H1 (cell line): Measurements from ENCODE around the gene MECP2. TPM values are rescaled to one million over a fixed set of nuclear protein-coding genes. Genes with fewer than 3 reads are reported as not detected.

ENCODE experiments used
- CTCF ChIA-PET: fragments of 300-600 bp; sonication (Branson Sonifier 250); formaldehyde crosslinking; loops from one replicate; lab custom pipeline; 2021; ENCODE audit not compliant: partially characterized antibody; lab: Charles Lee
- POLR2A ChIA-PET: fragments of 300-600 bp; sonication (Branson Sonifier 250); formaldehyde crosslinking; loops from one replicate; lab custom pipeline; 2021; ENCODE audit warnings: inconsistent platforms; ENCODE audit not compliant: partially characterized antibody; lab: Charles Lee
- DNase-seq, 2 experiments: peaks; one replicate each; pipeline versions ENCODE4 v3.0.0 to v3.0.0-alpha.2; 2010 to 2022; ENCODE audit warnings: low spot score in 2 of 2, low read depth in 1 of 2, mixed read lengths in 1 of 2
- FAIRE-seq: peaks from 2 replicates; lab custom pipeline; 2011; peaks lifted over from hg19 to GRCh38; lab: Jason Lieb, UNC
- H2AFZ ChIP-seq: 2 replicates; pipeline ENCODE4 v1.8.1; 2012; ENCODE audit warnings: low read length, inconsistent platforms
- H2AK5ac ChIP-seq: 2 replicates; pipeline ENCODE4 v1.6.1; 2013; ENCODE audit warnings: low read depth, low read length
- H2BK120ac ChIP-seq: replicated peaks from 2 replicates; pipeline ENCODE3; 2013; ENCODE audit warnings: low read depth, low read length, inconsistent platforms
- H2BK12ac ChIP-seq: 2 replicates; pipeline ENCODE4 v1.6.1; 2013; ENCODE audit warnings: low read depth, low read length
- H2BK15ac ChIP-seq: 2 replicates; pipeline ENCODE4 v1.6.1; 2013; ENCODE audit warnings: low read length
- H2BK20ac ChIP-seq: 2 replicates; pipeline ENCODE4 v1.6.1; 2013; ENCODE audit warnings: low read length
- H2BK5ac ChIP-seq: 2 replicates; pipeline ENCODE4 v1.6.1; 2013; ENCODE audit warnings: low read depth, low read length
- H3K14ac ChIP-seq: 2 replicates; pipeline ENCODE4 v1.6.1; 2013; ENCODE audit warnings: inconsistent platforms; ENCODE audit not compliant: insufficient read length
- H3K18ac ChIP-seq: 2 replicates; pipeline ENCODE4 v1.6.1; 2013; ENCODE audit warnings: low read length; ENCODE audit errors: extremely low read depth
- H3K23ac ChIP-seq: 2 replicates; pipeline ENCODE4 v1.6.1; 2013; ENCODE audit warnings: inconsistent platforms; ENCODE audit not compliant: insufficient read length
- H3K23me2 ChIP-seq: 2 replicates; pipeline ENCODE4 v1.6.1; 2013; ENCODE audit warnings: low read depth, low read length
- H3K27ac ChIP-seq: 2 replicates; pipeline ENCODE4 v1.6.1; 2011; ENCODE audit warnings: low read depth, low read length, inconsistent platforms
- H3K27me3 ChIP-seq, 4 experiments: replicated peaks in 1 of 4; 1 replicate in 1 of 4; 2 replicates in 3 of 4; pipeline versions ENCODE4 v1.6.1 to v1.8.1; 2011 to 2013; ENCODE audit warnings: low read length in 3 of 4, mild to moderate bottlenecking in 3 of 4, inconsistent platforms in 2 of 4, mixed read lengths in 2 of 4, moderate library complexity in 1 of 4; ENCODE audit not compliant: control insufficient read depth in 3 of 4, insufficient read depth in 3 of 4; ENCODE audit errors: extremely low read depth in 1 of 4
- H3K36me3 ChIP-seq, 4 experiments: 2 replicates each; pipeline versions ENCODE4 v1.6.1 to v1.8.1; 2011 to 2013; ENCODE audit warnings: mild to moderate bottlenecking in 4 of 4, low read length in 3 of 4, moderate library complexity in 2 of 4, control low read depth in 1 of 4, inconsistent platforms in 1 of 4; ENCODE audit not compliant: insufficient read depth in 4 of 4, control insufficient read depth in 2 of 4
- H3K4ac ChIP-seq: replicated peaks from 2 replicates; pipeline ENCODE3; 2013; ENCODE audit warnings: low read length, low read depth, mixed read lengths, inconsistent platforms; ENCODE audit not compliant: insufficient read length
- H3K4me1 ChIP-seq, 4 experiments: replicated peaks in 1 of 4; 1 replicate in 1 of 4; 2 replicates in 3 of 4; pipeline versions ENCODE4 v1.6.1 to v1.8.1; 2011 to 2013; ENCODE audit warnings: low read length in 3 of 4, inconsistent platforms in 2 of 4, mixed read lengths in 1 of 4; ENCODE audit not compliant: insufficient read depth in 4 of 4, control insufficient read depth in 3 of 4
- H3K4me2 ChIP-seq, 2 experiments: 2 replicates each; pipeline versions ENCODE4 v1.6.1 to v1.8.1; 2011 to 2013; ENCODE audit warnings: low read depth in 2 of 2, low read length in 2 of 2, control low read depth in 1 of 2, inconsistent platforms in 1 of 2, mild to moderate bottlenecking in 1 of 2; ENCODE audit not compliant: insufficient read depth in 1 of 2
- H3K4me3 ChIP-seq, 4 experiments: fragments of 200-600, 300-600 bp in 1 of 4; sonication (generic), shearing (Covaris generic), sonication (Bioruptor Twin) in 1 of 4; 2 replicates each; pipeline versions ENCODE4 v1.5.1 to v1.8.1; 2011 to 2016; ENCODE audit warnings: low read length in 4 of 4, low read depth in 3 of 4, control low read depth in 2 of 4, inconsistent platforms in 2 of 4, mild to moderate bottlenecking in 2 of 4, mixed read lengths in 1 of 4, moderate library complexity in 1 of 4; ENCODE audit not compliant: insufficient read depth in 2 of 4; ENCODE audit errors: extremely low read depth in 1 of 4
- H3K56ac ChIP-seq: replicated peaks from 2 replicates; pipeline ENCODE3; 2013; ENCODE audit warnings: low read depth, mild to moderate bottlenecking, mixed read lengths, low read length, inconsistent platforms; ENCODE audit not compliant: insufficient read length
- H3K79me1 ChIP-seq: 2 replicates; pipeline ENCODE4 v1.6.1; 2013; ENCODE audit warnings: low read depth, low read length, control low read depth
- H3K79me2 ChIP-seq, 2 experiments: 2 replicates each; pipeline versions ENCODE4 v1.6.1 to v1.8.1; 2012 to 2013; ENCODE audit warnings: low read length in 2 of 2, mild to moderate bottlenecking in 2 of 2, inconsistent platforms in 1 of 2; ENCODE audit not compliant: insufficient read depth in 2 of 2, control insufficient read depth in 1 of 2
- H3K9ac ChIP-seq, 4 experiments: replicated peaks in 1 of 4; 1 replicate in 1 of 4; 2 replicates in 3 of 4; pipeline versions ENCODE4 v1.6.1 to v1.8.1; 2011 to 2013; ENCODE audit warnings: low read depth in 3 of 4, low read length in 3 of 4, control low read depth in 2 of 4, mild to moderate bottlenecking in 2 of 4, moderate library complexity in 2 of 4, inconsistent platforms in 1 of 4; ENCODE audit errors: extremely low read depth in 1 of 4
- H3K9me3 ChIP-seq, 2 experiments: 2 replicates each; pipeline versions ENCODE4 v1.6.1 to v1.8.1; 2012 to 2013; ENCODE audit warnings: mild to moderate bottlenecking in 2 of 2, moderate library complexity in 2 of 2, control low read depth in 1 of 2, inconsistent platforms in 1 of 2, low read depth in 1 of 2, low read length in 1 of 2, mixed read lengths in 1 of 2; ENCODE audit not compliant: insufficient read depth in 2 of 2
- H4K20me1 ChIP-seq, 2 experiments: replicated peaks in 1 of 2; 2 replicates each; pipeline versions ENCODE3 to v1.8.1; 2011 to 2013; ENCODE audit warnings: inconsistent platforms in 2 of 2, low read length in 2 of 2, mild to moderate bottlenecking in 1 of 2; ENCODE audit not compliant: insufficient read depth in 2 of 2, control insufficient read depth in 1 of 2
- H4K5ac ChIP-seq: 2 replicates; pipeline ENCODE4 v1.6.1; 2013; ENCODE audit warnings: low read length, low read depth, mixed read lengths, inconsistent platforms; ENCODE audit not compliant: insufficient read length
- H4K8ac ChIP-seq: 2 replicates; pipeline ENCODE4 v1.8.0; 2013; ENCODE audit warnings: mild to moderate bottlenecking, moderate library complexity, low read length, inconsistent platforms; ENCODE audit not compliant: insufficient read depth; ENCODE audit errors: extremely low read depth
- H4K91ac ChIP-seq: replicated peaks from 2 replicates; pipeline ENCODE3; 2013; ENCODE audit warnings: low read length, mixed read lengths, inconsistent platforms; ENCODE audit not compliant: insufficient read length
- CHD1 ChIP-seq: IDR thresholded peaks from 2 replicates; pipeline ENCODE4 v1.6.1; 2012; ENCODE audit warnings: low read depth, low read length, improper control_type of control experiment
- EP300 ChIP-seq, 2 experiments: IDR thresholded peaks; 1 replicate in 1 of 2; 2 replicates in 1 of 2; pipeline ENCODE4 v1.6.1; 2011 to 2012; ENCODE audit warnings: low read depth in 2 of 2, low read length in 2 of 2, mild to moderate bottlenecking in 2 of 2, borderline replicate concordance in 1 of 2, inconsistent platforms in 1 of 2, moderate library complexity in 1 of 2
- KDM4A ChIP-seq: IDR thresholded peaks from one replicate; pipeline ENCODE4 v1.7.1; 2012; ENCODE audit warnings: low read depth, mild to moderate bottlenecking, moderate library complexity, low read length, inconsistent platforms; ENCODE audit not compliant: severe bottlenecking
- RNF2 ChIP-seq: fragments of 200-900, 300-1000 bp; sonication (generic); IDR thresholded peaks from 2 replicates; pipeline ENCODE4 v1.7.1; 2016; ENCODE audit warnings: borderline replicate concordance, low read depth, mild to moderate bottlenecking, antibody characterized with exemption, low read length; ENCODE audit not compliant: poor library complexity, severe bottlenecking; ENCODE audit errors: missing control alignments
- TBP ChIP-seq: IDR thresholded peaks from 2 replicates; pipeline ENCODE4 v1.6.1; 2011; ENCODE audit warnings: low read depth, low read length, improper control_type of control experiment
- YY1 ChIP-seq: IDR thresholded peaks from 2 replicates; pipeline ENCODE4 v1.6.1; 2011; ENCODE audit warnings: low read depth, mild to moderate bottlenecking, low read length
- WGBS, 2 experiments: shearing (Covaris generic) in 1 of 2; methylation state at CpG; one replicate each; pipeline versions ENCODE4 v1.1.6 to v1.1.7; 2013 to 2015; ENCODE audit warnings: low lambda C conversion rate in 2 of 2, mixed read lengths in 2 of 2, inconsistent platforms in 1 of 2, low coverage in 1 of 2, missing lambda C conversion rate in 1 of 2; ENCODE audit not compliant: insufficient replicate concordance in 2 of 2, insufficient coverage in 1 of 2, insufficient read length in 1 of 2; ENCODE audit errors: extremely low coverage in 1 of 2, missing lambda C conversion rate in 1 of 2; 5-methylcytosine and 5-hydroxymethylcytosine counted together
- polyA plus RNA-seq, 7 experiments: library from polyadenylated mRNA; depleted of rRNA in 3 of 7; stranded (reverse) in 5 of 7; unstranded in 2 of 7; fragments of >200 nt in 5 of 7; fragments of 200-250 nt in 2 of 7; gene quantifications; 1 replicate in 5 of 7; 2 replicates in 1 of 7; 4 replicates in 1 of 7; pipeline versions ENCODE4 v1.2.1 to v1.2.3, GENCODE V29; 2011 to 2013; ENCODE audit warnings: missing spikeins in 2 of 7, mixed read lengths in 2 of 7
- total RNA-seq: library from RNA; stranded (reverse); fragmentation: NEBNext Ultra II Directional; extraction: Animal tissue kit (Norgen Biotek cat#: 25700); gene quantifications from 2 replicates; pipeline ENCODE4 v1.2.1, GENCODE V29; 2021
- TF ChIP-seq, protein P1 (sequence below): IDR thresholded peaks from 2 replicates; pipeline ENCODE4 v1.6.1; 2012; ENCODE audit warnings: inconsistent platforms

Gene MECP2
- total and polyA plus RNA-seq, 2 of the 8 experiments (the other 6 are each of a cell fraction or from before 2014, with no cell fraction given): 5.0 to 32.4 TPM

DNA sequence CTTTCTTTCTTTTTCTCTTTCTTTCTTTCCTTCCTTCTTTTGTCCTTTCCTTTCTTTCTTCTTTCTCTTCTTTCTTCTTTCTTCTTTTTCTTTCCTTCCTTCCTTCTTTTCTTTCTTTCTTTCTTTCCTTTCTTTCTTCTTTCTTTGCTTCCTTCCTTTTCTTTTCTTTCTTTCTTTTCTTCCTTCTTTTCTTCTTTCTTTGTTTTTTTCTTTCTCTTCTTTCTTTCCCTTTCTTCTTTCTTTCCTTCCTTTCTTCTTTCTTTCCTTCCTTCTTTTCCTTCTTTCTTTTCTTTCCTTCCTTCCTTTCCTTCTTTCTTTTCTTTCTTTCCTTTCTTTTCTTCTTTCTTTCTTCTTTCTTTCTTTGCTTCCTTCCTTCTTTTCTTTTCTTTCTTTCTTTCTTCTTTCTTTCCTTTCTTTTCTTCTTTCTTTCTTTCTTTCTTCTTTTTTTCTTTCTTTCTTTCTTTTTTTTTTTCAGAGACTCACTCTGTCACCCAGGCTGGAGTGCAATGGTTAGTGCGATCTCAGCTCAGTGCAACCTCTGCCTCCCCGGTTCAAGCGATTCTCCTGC, 106.4 kb downstream of the MECP2 start:
- H2BK15ac ChIP-seq: no peak overlapping the region
- POLR2A ChIA-PET: no interaction called here
- H2BK20ac ChIP-seq: no peak overlapping the region
- DNase-seq (no peak), FAIRE-seq (no peak)
- H2AFZ ChIP-seq: no peak overlapping the region
- no peaks in the 10 kb centered on the region for H3K36me3 ChIP-seq
- no peak overlapping the region for H4K5ac ChIP-seq
- H3K4ac ChIP-seq: no peak overlapping the region
- no CpG with 5 or more reads among the region's 3 CpGs for WGBS, 2 experiments
- H3K79me1 ChIP-seq: no peaks in the 10 kb centered on the region
- no peaks in the 10 kb centered on the region for H3K9me3 ChIP-seq
- H3K4me1 ChIP-seq: no peaks in the 10 kb centered on the region
- H3K4me2 ChIP-seq: no peak overlapping the region
- no peak overlapping the region for H2BK5ac ChIP-seq
- no peak overlapping the region for H3K56ac ChIP-seq
- no peak overlapping the region for H2AK5ac ChIP-seq
- CTCF ChIA-PET: no interaction called here
- no peak overlapping the region for H3K18ac ChIP-seq
- no peak overlapping the region for H2BK120ac ChIP-seq
- no peak overlapping the region for H4K8ac ChIP-seq
- no peak overlapping the region for H3K27ac ChIP-seq
- H3K4me3 ChIP-seq: no peak overlapping the region
- H4K91ac ChIP-seq: no peak overlapping the region
- H3K23ac ChIP-seq: no peak overlapping the region
- no peak overlapping the region for H3K14ac ChIP-seq
- no peaks in the 10 kb centered on the region for H4K20me1 ChIP-seq
- no peaks in the 10 kb centered on the region for H3K27me3 ChIP-seq
- no peaks in the 10 kb centered on the region for H3K79me2 ChIP-seq
- H3K9ac ChIP-seq: no peak overlapping the region
- no peak overlapping the region for H2BK12ac ChIP-seq
- TF ChIP-seq, protein P1, sequence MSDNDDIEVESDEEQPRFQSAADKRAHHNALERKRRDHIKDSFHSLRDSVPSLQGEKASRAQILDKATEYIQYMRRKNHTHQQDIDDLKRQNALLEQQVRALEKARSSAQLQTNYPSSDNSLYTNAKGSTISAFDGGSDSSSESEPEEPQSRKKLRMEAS: no peak
- TF ChIP-seq EP300 (IDR thresholded peaks at IDR 0.05; ENCODE audit: borderline replicate concordance in 1 of 2, low read depth in 2 of 2, low read length in 2 of 2) (no peak), CHD1 (no peak), TBP (no peak), KDM4A (no peak), YY1 (no peak), RNF2 (no peak)
- no peaks in the 10 kb centered on the region; the same call in 1 of the 2 replicates for H3K23me2 ChIP-seq
